SK-N-MC (cell line): ENCODE results near the gene TSHZ1.

Experiments used
- EZH2 ChIP-seq: fragments of 200-600 bp; sonication (generic); IDR thresholded peaks from one replicate; pipeline ENCODE4 v1.6.1; 2017; ENCODE audit warnings: antibody characterized with exemption
- POLR2AphosphoS5 ChIP-seq: IDR thresholded peaks from 2 replicates; pipeline ENCODE4 v1.6.1; 2012; ENCODE audit warnings: mild to moderate bottlenecking, low read depth, low read length, borderline replicate concordance

DNA sequence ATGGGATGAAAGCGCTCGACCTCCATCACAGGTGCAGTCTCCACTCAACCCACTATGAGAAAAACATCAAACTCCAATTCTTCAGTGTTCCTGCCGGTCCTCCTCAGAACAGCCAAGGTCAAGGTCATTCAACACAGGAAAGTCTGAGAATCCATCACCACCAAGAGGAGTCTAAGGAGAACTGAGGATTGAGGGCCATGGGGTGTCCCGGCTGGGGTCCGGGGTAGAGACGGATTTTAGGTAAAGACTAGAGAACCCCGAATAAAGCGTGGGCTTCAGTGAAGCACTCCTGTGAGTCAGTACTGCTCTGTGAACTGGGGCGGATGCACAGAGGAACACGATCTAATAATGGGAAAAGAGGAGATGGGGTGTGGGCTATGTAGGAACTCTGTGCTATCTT, 43.5 kb upstream of the TSHZ1 start:
- TF ChIP-seq POLR2AphosphoS5 = no peak
- no peak for TF ChIP-seq EZH2
